Measurements from ENCODE around the gene RBM28. TPM values are rescaled to one million over a fixed set of nuclear protein-coding genes. Genes with fewer than 3 reads are reported as not detected.
A peak's percentile ranks its signal among the peaks of the same experiment; 100 is the strongest.

RBM28 gene
- total RNA-seq, 1 experiment from 2014 or later = 49.3 TPM

DNA sequence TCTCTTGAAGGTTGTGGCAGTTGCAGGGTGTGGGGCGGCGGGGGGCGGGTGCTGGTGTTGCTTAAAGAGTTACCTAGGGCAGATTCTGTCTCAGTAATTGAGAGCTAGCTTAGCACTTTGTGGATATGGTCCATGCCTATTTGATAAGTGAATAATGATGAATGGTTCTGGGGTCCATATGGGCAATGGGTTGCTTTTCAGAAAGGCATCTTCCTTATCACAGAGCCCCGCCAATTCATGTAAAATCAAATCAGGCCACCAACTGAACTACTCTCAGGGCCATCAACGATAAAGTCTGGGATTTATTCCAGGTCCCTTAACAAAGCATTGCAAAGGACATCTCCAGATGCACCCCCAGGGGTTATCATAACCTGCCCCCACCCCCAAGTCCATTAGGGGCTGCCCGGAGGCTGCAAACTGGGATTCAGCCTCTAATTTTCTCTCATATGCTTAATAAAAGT lies 19.6 kb upstream of the RBM28 start:
- Mint-ChIP-seq H3K4me1 (ENCODE audit: low read depth, unreplicated experiment) (peaks cover 7% of the 10 kb centered on the region), H3K27me3 (ENCODE audit: unreplicated experiment) (peaks cover 94% of the 10 kb centered on the region), H3K36me3 (ENCODE audit: insufficient read depth, unreplicated experiment) (peaks cover 11% of the 10 kb centered on the region), H3K9me3 (ENCODE audit: low read depth, unreplicated experiment) (no peaks in the 10 kb centered on the region), H3K4me3 (ENCODE audit: low read depth, unreplicated experiment) (no peak overlapping the region), H3K27ac (ENCODE audit: unreplicated experiment) (no peak overlapping the region)
- intact Hi-C loops (cut with micrococcal nuclease; ENCODE audit: unreplicated experiment) = no loop called here
- CTCF ChIA-PET = no interaction called here
- no TSS peak for BruUV-seq (replicated peaks)
- no peak for DNase-seq
- TF ChIP-seq, protein P1, sequence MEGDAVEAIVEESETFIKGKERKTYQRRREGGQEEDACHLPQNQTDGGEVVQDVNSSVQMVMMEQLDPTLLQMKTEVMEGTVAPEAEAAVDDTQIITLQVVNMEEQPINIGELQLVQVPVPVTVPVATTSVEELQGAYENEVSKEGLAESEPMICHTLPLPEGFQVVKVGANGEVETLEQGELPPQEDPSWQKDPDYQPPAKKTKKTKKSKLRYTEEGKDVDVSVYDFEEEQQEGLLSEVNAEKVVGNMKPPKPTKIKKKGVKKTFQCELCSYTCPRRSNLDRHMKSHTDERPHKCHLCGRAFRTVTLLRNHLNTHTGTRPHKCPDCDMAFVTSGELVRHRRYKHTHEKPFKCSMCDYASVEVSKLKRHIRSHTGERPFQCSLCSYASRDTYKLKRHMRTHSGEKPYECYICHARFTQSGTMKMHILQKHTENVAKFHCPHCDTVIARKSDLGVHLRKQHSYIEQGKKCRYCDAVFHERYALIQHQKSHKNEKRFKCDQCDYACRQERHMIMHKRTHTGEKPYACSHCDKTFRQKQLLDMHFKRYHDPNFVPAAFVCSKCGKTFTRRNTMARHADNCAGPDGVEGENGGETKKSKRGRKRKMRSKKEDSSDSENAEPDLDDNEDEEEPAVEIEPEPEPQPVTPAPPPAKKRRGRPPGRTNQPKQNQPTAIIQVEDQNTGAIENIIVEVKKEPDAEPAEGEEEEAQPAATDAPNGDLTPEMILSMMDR (IDR thresholded peaks at IDR 0.05; ENCODE audit: unreplicated experiment) = no peak

DNA sequence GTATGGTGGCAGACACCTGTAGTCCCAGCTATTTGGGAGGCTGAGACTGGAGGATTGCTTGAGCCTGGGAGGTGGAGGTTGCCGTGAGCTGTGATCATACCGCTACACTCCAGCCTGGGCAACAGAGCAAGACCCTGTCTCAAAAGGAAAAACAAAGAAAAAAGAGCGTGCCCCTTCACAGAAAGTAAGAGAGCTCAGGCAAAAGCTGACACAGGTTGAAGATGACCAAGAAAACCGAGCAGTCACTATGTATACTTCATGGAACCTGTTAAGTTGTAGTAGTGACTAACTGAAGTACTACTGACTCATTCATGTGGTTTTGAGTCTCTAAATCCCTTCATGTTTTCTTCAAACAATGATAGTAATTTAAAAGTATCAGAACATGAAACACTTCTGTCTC lies 19.0 kb upstream of the RBM28 start:
- CTCF ChIA-PET = no interaction called here
- Mint-ChIP-seq H3K4me3 (ENCODE audit: low read depth, unreplicated experiment) (no peak overlapping the region), H3K27ac (ENCODE audit: unreplicated experiment) (no peak overlapping the region), H3K36me3 (ENCODE audit: insufficient read depth, unreplicated experiment) (peaks cover 11% of the 10 kb centered on the region), H3K27me3 (ENCODE audit: unreplicated experiment) (peaks cover 99% of the 10 kb centered on the region), H3K4me1 (ENCODE audit: low read depth, unreplicated experiment) (peaks cover 7% of the 10 kb centered on the region), H3K9me3 (ENCODE audit: low read depth, unreplicated experiment) (no peaks in the 10 kb centered on the region)
- TF ChIP-seq, protein P1 (IDR thresholded peaks at IDR 0.05; ENCODE audit: unreplicated experiment) = no peak
- intact Hi-C loops (cut with micrococcal nuclease; ENCODE audit: unreplicated experiment) = no loop called here
- DNase-seq = no peak
- BruUV-seq (replicated peaks) = no TSS peak

DNA sequence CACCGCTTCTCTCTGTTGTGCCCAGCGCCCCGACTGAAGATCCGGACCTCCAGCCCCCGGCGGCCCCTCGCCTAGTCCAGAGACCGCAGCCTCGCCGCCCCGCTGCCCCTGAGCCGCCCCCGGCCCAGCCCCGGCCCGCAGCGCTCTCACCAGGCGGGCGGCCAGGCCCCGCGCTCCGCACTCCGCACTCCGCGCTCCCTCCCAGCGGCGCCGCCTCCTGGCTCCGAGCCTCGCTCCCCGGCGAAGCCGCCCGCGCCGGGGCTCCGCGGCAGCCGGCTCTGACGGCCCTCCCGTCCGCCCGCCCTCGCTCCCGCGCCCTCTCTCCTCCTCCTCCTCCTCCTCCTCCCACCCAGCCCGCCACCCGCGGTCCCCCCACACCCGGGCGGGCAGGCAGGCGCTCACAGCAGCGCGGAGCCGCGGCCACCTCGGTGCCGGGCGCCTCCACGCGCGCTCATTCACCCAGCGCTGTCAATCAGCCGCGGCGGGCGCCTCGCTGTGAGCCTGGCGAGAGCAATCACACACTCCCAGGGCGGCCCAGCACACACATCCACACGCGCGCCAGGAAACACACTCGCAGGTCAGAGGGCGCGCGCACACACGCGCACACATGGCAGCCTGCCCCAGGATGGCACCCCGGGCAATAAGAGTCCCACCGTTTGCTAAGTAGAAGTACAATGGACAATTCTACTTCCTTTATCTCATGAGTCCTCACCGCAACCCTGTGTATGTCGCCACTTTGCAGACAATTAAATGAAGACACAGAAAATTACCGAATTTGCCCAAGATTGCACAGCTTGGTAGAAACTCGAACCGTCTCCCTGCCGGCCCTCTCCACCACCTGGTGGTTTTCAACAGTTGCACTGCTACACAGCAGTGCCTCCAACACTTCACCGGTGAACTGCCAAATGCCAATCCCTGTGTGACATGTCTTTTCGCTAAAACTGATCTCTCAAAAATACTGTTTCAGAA lies 18.0 kb upstream of the RBM28 start, which contains the start of gene PRRT4:
TSS of gene PRRT4 (minus strand) at position 280 of the 969 bp plus-strand sequence.
- Mint-ChIP-seq H3K27ac (ENCODE audit: unreplicated experiment) (no peak within 1 kb of the TSS), H3K36me3 (ENCODE audit: insufficient read depth, unreplicated experiment) (peaks cover 11% of the 10 kb centered on the region), H3K4me1 (ENCODE audit: low read depth, unreplicated experiment) (peaks cover 15% of the 10 kb centered on the region), H3K27me3 (ENCODE audit: unreplicated experiment) (peaks cover 99% of the 10 kb centered on the region), H3K9me3 (ENCODE audit: low read depth, unreplicated experiment) (no peaks in the 10 kb centered on the region), H3K4me3 (ENCODE audit: low read depth, unreplicated experiment) (peak within 1 kb of the TSS; percentile 69)
- BruUV-seq (replicated peaks) = no TSS peak
- peak; percentile 44 for DNase-seq
- intact Hi-C loops (cut with micrococcal nuclease; ENCODE audit: unreplicated experiment) = no loop called here
- TF ChIP-seq, protein P1 (IDR thresholded peaks at IDR 0.05; ENCODE audit: unreplicated experiment) = no peak
- CTCF ChIA-PET = interaction anchor here (0.8 kb wide), 1 partner anchor 12 kb away, joined by 4 read pairs; no protein-coding TSS in a partner anchor

DNA sequence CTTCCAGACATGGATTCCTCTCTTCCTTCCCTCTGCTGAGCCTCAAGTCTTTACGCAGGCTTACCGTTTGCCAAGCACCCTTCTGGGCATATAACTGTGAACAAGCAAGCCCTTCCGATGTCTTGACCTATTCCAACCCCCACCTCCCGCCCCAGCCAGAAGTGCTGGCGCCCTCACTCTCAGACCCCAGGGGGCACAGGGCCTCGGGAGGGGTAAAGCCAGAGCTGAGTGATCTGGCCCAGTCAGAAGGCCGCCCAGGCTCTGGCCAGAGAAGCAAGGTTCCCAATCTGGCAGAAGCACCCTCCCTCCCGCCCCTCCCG lies 16.6 kb upstream of the RBM28 start:
- Mint-ChIP-seq H3K27ac (ENCODE audit: unreplicated experiment) (no peak overlapping the region), H3K4me3 (ENCODE audit: low read depth, unreplicated experiment) (no peak overlapping the region), H3K27me3 (ENCODE audit: unreplicated experiment) (peaks cover 96% of the 10 kb centered on the region), H3K4me1 (ENCODE audit: low read depth, unreplicated experiment) (peaks cover 15% of the 10 kb centered on the region), H3K9me3 (ENCODE audit: low read depth, unreplicated experiment) (no peaks in the 10 kb centered on the region), H3K36me3 (ENCODE audit: insufficient read depth, unreplicated experiment) (peaks cover 8% of the 10 kb centered on the region)
- CTCF ChIA-PET = interaction anchor here (0.7 kb wide), 1 partner anchor 29 kb away, joined by 3 read pairs; no protein-coding TSS in a partner anchor
- DNase-seq = no peak
- TF ChIP-seq, protein P1 (IDR thresholded peaks at IDR 0.05; ENCODE audit: unreplicated experiment) = no peak
- BruUV-seq (replicated peaks) = no TSS peak
- intact Hi-C loops (cut with micrococcal nuclease; ENCODE audit: unreplicated experiment) = no loop called here
